ENCODE measurements around the gene RPL13.

Gene RPL13

GRCh38 chr16:89596061-89596689 lies 35.7 kb downstream of the RPL13 start:
- FAIRE-seq (no peak), DNase-seq (ENCODE audit: low spot score) (no peak)

- FAIRE-seq (no peak), DNase-seq (ENCODE audit: low spot score) (no peak)
Observed at GRCh38 chr16:89596957-89597649, 36.6 kb downstream of the RPL13 start.

GRCh38 chr16:89598199-89598598 lies 37.7 kb downstream of the RPL13 start:
- FAIRE-seq (no peak), DNase-seq (ENCODE audit: low spot score) (no peak)

- no peak for FAIRE-seq
- DNase-seq (ENCODE audit: low spot score) = peak; percentile 34
Observed at GRCh38 chr16:89599451-89599858, 39.0 kb downstream of the RPL13 start.

- FAIRE-seq (no peak), DNase-seq (ENCODE audit: low spot score) (no peak)
Observed at GRCh38 chr16:89599902-89600301, 39.4 kb downstream of the RPL13 start.

GRCh38 chr16:89600427-89600826 lies 39.9 kb downstream of the RPL13 start:
- DNase-seq (ENCODE audit: low spot score) (no peak), FAIRE-seq (no peak)

- FAIRE-seq (no peak), DNase-seq (ENCODE audit: low spot score) (no peak)
Observed at GRCh38 chr16:89600956-89601355, 40.5 kb downstream of the RPL13 start.

GRCh38 chr16:89601906-89602272 lies 41.4 kb downstream of the RPL13 start:
- FAIRE-seq = no peak
- DNase-seq (ENCODE audit: low spot score) = no peak

GRCh38 chr16:89602273-89602951 lies 41.9 kb downstream of the RPL13 start:
- DNase-seq (ENCODE audit: low spot score) = peak; percentile 92
- FAIRE-seq = peak; percentile 91

GRCh38 chr16:89602952-89603590 lies 42.6 kb downstream of the RPL13 start:
- FAIRE-seq (no peak), DNase-seq (ENCODE audit: low spot score) (no peak)

- DNase-seq (ENCODE audit: low spot score) (no peak), FAIRE-seq (no peak)
Observed at GRCh38 chr16:89604764-89605163, 44.3 kb downstream of the RPL13 start.

GRCh38 chr16:89605186-89605970 lies 44.9 kb downstream of the RPL13 start:
- no peak for DNase-seq (ENCODE audit: low spot score)

GRCh38 chr16:89606006-89606405 lies 45.5 kb downstream of the RPL13 start:
- no peak for DNase-seq (ENCODE audit: low spot score)
- no peak for FAIRE-seq

More at GRCh38 chr16:89605186-89605970, 44.9 kb downstream of the RPL13 start:
- no peak for FAIRE-seq

- FAIRE-seq = no peak
- DNase-seq (ENCODE audit: low spot score) = no peak
Observed at GRCh38 chr16:89607453-89607852, 47.0 kb downstream of the RPL13 start.

GRCh38 chr16:89607937-89608740 lies 47.7 kb downstream of the RPL13 start:
- FAIRE-seq (no peak), DNase-seq (ENCODE audit: low spot score) (no peak)

- DNase-seq (ENCODE audit: low spot score) (no peak), FAIRE-seq (no peak)
Observed at GRCh38 chr16:89610108-89610453, 49.6 kb downstream of the RPL13 start.

GRCh38 chr16:89612415-89613166 lies 52.1 kb downstream of the RPL13 start:
- DNase-seq (ENCODE audit: low spot score) = no peak
- no peak for FAIRE-seq

GRCh38 chr16:89613231-89613953 lies 52.9 kb downstream of the RPL13 start, which contains the start of gene DPEP1:
TSS of gene DPEP1 (plus strand) at chr16:89613642. CDS start at chr16:89630411, 16,769 bp downstream.
- DNase-seq (ENCODE audit: low spot score) = no peak
- FAIRE-seq = no peak

GRCh38 chr16:89613954-89614459 lies 53.5 kb downstream of the RPL13 start:
- FAIRE-seq (no peak), DNase-seq (ENCODE audit: low spot score) (no peak)

All from RCC 7860 (cell line).